Activated CD8-positive, alpha-beta memory T cell treated with anti-CD3 and anti-CD28 coated beads for 24 hours (primary cell): ENCODE measurements around the gene UMAD1.

Experiments
- DNase-seq: peaks from one replicate; pipeline ENCODE4 v3.0.0-alpha.2; 2020

Gene UMAD1

GRCh38 chr7:7640221-7641128 lies at the start of gene UMAD1:
TSS of gene UMAD1 (plus strand) at chr7:7640752. CDS start at chr7:7673372, 32,620 bp downstream.
- DNase-seq, result peak; percentile 96

- DNase-seq, result no peak
Observed at GRCh38 chr7:7595451-7595850, 45.1 kb upstream of the UMAD1 start.

- no peak for DNase-seq
Observed at GRCh38 chr7:7596176-7596575, 44.4 kb upstream of the UMAD1 start.

- no peak for DNase-seq
Observed at GRCh38 chr7:7607010-7607409, 33.5 kb upstream of the UMAD1 start.

GRCh38 chr7:7609330-7609729 lies 31.2 kb upstream of the UMAD1 start:
- no peak for DNase-seq

GRCh38 chr7:7612519-7612918 lies 28.0 kb upstream of the UMAD1 start:
- DNase-seq, result no peak

- DNase-seq, result no peak
Observed at GRCh38 chr7:7613210-7613609, 27.3 kb upstream of the UMAD1 start.

GRCh38 chr7:7614018-7614741 lies 26.4 kb upstream of the UMAD1 start:
- no peak for DNase-seq

GRCh38 chr7:7617550-7617949 lies 23.0 kb upstream of the UMAD1 start:
- no peak for DNase-seq

- no peak for DNase-seq
Observed at GRCh38 chr7:7618410-7618809, 22.1 kb upstream of the UMAD1 start.

- DNase-seq, result no peak
Observed at GRCh38 chr7:7620236-7620635, 20.3 kb upstream of the UMAD1 start.

- no peak for DNase-seq
Observed at GRCh38 chr7:7620644-7621210, 19.8 kb upstream of the UMAD1 start.

GRCh38 chr7:7628476-7628875 lies 12.1 kb upstream of the UMAD1 start:
- no peak for DNase-seq

- DNase-seq, result no peak
Observed at GRCh38 chr7:7630626-7631329, 9.8 kb upstream of the UMAD1 start.

- no peak for DNase-seq
Observed at GRCh38 chr7:7639421-7639820, 1.1 kb upstream of the UMAD1 start.

- DNase-seq, result no peak
Observed at GRCh38 chr7:7639847-7640220, 718 bp upstream of the UMAD1 start.

GRCh38 chr7:7641129-7641663 lies 644 bp downstream of the UMAD1 start:
- DNase-seq, result no peak

- no peak for DNase-seq
Observed at GRCh38 chr7:7642081-7642480, 1.5 kb downstream of the UMAD1 start.

- DNase-seq, result no peak
Observed at GRCh38 chr7:7647495-7648036, 7.0 kb downstream of the UMAD1 start.

- no peak for DNase-seq
Observed at GRCh38 chr7:7650682-7651206, 10.2 kb downstream of the UMAD1 start.

- DNase-seq, result no peak
Observed at GRCh38 chr7:7651479-7651878, 10.9 kb downstream of the UMAD1 start.

GRCh38 chr7:7652798-7653540 lies 12.4 kb downstream of the UMAD1 start:
- DNase-seq, result no peak
